DMS153 (cell line): ENCODE measurements around the gene HOXB4.

Source experiments
- DNase-seq: peaks from one replicate; lab custom pipeline; 2025; lab: John Stamatoyannopoulos, UW

Gene HOXB4

DNA sequence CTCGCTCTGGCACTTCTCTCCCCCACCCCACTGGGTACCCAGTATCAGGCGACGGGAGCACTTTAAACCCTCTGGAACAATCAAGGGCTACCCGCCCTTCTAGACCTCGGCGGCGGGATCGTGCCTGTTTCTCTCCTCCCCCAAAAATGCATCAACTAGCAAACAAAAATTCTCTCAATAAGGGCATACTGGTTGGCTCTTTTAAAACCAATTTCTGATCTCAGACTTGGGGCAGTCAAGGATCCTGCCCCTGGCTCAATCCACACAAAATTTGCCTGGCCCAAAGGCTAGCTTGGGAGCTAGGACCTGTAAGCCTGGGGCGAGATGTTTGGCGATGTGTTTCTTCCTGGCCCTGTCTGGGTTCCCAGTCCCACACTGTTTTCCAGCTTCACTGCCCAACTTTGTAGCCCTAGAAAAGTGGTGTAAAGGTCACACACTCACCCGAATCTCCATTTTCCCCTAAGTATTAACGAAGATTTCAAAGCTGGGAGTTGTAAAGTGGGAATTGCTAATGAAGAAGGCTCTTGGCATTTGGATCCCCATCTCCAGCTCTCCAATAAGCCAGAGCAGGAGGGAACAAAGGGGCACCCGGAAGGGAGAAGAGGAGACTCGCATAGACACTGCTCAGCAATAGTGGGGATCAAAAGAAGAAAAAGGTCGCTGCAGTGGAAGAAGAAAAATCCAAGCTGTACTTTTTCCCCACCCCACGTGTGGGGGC lies 18.9 kb downstream of the HOXB4 start:
- DNase-seq = no peak

DNA sequence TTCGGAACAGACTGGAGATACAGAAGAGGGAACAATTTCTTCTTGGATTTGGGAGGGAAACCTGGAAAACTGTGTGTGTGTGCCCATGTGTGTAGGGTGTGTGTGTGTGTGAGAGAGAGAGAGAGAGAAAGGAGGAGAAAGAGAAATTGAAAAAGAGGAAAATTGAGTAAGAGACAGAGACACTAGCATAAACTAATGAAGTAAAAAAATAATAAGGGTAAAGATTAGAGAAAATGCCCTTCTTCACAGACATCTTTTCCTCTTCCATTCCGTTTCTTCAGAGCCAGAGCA lies 19.4 kb downstream of the HOXB4 start:
- no peak for DNase-seq

DNA sequence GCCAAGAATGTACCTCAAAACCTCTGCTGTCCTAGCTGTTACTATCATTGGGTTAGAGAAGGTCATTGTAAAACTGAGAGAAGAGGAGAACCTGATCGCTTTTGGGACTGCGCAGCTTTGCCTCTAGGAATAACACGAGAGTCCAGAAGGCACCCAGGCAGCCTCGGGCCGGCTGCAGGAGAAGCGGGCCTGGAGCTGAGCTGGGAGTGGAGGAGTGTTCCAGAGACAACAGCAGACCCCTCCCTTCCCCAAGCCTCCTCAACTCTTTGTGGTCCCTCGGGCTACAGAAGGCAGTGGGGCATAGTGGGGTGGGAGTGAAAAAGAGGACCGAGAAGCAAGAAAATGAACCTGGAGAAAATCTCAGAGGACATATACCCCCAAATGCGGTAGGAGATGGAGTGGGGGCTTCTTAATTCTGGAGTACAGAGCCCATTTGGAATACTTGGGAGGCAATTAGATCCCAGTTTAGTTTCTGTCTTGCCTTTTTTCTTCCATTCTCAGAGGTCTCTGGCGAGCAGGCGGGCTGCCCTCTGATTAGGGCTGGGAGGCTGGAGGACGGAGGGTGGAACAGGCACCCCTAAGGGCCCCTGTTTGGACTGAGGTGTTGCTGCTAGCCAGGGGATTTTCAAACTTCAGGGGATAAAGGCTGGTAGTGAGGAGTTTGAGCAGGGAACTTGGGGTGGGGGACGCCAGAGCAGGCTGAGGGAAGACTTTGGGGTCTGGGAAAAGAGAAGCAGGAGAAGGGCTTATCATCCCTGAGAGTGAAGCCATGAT lies 19.9 kb downstream of the HOXB4 start:
- DNase-seq = no peak

DNA sequence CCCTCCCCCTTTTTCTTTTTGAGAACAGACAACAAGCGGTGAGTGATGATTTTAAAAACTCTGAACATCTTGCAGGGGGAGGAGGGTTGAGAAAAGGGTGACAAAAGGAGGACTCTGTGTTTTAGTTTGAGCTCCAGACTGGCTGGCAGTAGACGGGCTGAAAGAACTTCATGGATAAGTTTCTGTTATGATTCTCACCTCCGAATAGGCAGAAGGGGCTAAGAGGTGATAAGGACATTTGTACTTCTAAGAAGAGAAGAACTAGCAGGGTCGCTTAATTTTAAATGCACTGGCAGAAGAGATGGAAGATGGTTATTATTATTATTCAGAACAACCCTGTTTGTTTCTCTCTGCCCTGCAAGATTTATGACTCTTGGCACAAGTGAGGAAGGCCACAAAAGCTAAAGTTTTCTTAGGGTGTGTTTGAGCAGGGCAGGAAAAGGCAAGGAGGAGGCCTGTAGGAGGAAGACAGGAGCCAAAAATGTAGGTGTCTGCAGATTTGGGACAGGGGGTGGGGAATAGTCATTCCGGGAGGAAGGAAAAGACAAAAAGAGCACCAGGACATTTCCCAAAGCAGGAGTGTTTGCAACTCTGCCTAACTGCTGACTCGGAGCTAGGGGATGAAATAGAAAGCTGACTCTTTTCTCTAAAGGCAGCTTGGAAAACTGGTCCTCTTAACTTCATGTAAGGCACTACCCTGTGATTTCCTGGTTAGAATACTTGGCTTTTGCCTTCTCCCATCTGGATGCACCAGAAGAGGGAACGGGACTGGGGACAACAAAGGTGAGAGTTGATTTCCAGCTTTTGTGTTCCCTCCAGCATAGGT lies 21.4 kb downstream of the HOXB4 start:
- DNase-seq = no peak

DNA sequence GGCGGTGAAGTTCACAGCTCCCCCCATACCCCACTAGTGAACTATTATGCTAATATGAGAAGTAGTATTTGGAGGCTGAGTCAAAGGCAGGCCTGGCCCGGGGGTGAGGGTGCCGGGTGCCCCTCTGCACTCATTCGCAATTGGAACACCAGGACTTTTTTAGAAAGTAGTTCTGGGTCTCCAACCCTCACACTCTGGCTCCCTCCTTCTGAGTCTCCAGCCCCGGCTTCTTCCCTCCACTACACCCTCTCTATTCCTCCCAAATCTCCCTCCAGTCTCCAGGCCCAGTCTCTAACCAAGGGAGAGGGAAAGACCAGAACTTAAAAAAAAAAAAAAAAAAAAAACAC lies 21.9 kb downstream of the HOXB4 start:
- DNase-seq = no peak

DNA sequence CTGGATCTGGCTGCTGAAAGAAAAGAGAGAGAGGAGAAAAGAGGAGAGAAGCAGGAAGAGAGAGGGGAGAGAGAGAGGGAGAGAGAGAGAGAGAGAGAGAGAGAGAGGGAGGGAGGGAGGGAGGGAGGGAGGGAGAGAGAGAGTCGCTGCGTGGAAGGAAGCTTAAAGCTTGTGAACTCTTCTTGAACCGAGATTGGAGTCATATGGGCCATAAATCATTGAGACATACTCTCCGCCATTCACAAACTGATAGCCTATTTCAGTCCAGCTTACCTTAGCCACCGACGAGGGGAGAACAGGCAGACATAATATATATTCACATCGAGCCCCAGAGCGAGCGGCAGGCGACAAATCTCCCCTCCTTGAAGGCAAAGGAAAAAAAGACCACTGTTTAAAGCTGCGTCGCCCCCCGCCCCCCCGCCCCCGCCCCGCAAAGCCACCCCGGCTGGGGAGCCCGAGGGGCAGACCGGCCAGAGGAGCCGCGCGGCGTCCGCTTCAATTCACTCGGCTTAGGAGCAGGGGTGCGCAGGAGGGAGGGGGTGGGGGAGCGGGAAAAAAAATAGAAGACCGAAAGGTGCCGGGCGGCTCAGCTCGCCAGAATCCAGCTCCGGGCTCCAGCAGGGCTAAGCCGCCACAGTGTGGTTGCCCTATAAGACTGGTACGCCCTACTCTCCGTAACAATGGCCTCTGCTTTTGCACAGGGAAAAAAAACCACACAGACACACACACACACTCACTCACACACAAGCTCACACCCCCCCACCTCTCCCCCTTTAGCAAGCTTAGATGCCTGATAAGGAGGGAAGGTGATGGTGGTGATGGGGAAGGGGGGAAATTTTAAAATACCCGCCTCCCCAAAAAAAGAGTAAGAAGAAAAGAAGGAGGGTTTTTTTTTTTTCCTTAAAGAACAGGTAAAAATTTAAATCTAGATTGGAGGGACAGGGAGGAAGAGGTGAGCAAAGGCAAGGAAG lies 22.6 kb downstream of the HOXB4 start:
- peak; percentile 54 for DNase-seq

DNA sequence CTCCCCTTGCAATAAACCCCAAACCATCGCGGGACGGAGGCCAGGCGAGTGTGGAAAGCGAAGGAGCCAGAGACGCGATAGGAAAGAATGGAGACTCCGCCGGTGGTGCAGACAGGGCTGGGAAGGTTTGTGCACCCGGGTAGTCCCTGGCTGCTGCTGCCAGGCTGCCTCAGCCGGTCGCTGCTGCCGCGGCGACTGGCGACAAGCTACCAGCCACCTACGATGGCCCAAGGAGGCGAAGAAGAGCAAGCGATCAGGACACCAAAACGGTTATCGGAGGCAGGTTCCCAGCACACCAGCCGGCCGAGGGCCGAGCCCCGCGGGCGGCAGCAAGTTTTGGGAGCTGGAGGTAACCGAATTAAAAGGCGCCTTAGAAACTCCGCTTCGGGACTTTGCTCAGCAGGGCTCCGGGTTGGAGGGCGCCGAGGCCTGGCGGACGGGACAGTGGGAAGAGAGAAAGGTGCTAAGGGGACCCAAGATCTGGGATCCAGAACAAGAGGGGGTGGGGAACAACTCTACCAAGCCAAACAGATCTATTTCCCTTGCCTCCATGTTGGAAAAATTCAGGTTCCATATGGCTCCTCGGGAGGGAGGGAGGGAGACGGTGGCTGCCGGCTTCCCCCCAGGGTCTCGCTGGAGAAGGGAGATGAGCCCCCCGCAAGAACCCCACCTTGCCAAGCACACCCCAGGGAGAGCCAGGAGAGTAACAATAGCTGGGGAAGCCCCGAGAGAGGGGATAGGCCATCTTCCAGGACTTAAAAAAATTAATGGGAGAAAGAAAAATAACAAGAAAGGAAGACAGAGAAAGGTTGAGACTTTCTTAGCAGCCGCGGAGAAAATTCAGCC lies 23.5 kb downstream of the HOXB4 start:
- DNase-seq = no peak

DNA sequence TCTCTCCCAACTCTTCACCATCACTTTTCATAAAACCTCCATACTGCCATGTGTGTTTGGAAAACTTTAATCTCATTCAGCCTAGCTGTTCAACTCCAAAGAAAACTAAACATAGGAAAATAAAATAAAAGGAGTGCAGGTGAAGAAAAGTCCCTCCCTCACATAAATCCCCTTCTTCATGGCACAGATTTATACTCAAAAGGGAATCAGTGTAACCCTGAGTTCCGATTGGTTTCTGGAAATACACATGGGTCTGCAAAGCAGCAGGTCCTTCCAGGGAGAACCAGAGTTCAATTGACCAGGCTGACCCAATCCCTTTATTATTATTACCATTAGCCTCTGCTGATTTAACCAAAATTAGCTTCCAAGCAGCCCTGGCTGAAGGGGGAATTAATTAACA lies 24.3 kb downstream of the HOXB4 start:
- no peak for DNase-seq

DNA sequence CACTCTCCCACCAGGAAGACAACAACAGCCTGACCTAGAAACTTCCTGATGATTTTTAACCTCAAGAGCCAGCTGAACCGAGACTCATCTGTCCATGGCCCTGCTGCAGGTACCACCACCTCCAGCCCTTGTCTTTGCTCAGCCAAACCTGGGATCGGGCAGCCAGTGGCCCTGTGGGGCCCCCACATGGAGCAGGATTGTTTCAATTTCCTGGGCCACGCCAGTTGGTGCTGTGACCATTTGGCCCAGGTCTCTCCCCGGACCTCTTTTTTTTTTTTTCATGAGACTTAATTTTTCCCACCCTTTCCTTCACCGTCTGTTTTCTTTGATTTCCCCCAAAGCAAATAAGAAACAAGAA lies 25.0 kb downstream of the HOXB4 start:
- DNase-seq = no peak

DNA sequence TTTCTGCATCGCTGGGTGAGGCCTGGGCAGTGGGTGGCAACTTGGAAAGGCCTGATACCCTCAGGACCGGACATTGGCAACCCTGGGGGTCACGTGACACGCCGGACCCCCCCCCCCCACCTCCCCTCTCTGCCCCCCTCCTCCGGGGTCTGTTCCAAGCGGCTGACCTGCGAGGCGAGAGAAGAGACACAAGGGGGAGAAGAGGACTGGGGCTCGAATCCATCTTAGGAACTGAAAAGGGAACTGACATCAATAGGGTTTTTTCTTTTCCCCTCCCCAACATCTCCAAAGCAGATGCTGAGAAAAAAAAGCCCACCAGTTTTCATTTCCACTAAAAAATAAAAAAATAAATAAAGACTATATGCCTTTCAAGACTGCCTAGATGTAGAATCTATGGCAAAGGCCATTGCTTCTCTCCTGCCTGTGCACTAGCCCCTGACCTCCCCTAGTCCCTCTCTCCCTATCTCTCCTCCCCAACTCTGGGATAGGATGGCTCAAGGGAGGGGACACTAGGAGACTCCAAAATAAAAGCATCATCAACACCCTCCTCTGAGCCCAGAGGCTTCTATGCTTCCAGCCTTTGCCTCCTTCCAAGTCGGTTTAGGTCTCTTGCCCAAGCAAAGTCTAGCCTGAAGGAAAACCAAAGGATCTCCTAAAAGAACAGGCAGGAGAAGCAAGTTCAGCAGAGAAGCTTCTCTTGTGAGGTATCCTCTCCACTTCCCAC lies 25.5 kb downstream of the HOXB4 start:
- peak; percentile 30 for DNase-seq

DNA sequence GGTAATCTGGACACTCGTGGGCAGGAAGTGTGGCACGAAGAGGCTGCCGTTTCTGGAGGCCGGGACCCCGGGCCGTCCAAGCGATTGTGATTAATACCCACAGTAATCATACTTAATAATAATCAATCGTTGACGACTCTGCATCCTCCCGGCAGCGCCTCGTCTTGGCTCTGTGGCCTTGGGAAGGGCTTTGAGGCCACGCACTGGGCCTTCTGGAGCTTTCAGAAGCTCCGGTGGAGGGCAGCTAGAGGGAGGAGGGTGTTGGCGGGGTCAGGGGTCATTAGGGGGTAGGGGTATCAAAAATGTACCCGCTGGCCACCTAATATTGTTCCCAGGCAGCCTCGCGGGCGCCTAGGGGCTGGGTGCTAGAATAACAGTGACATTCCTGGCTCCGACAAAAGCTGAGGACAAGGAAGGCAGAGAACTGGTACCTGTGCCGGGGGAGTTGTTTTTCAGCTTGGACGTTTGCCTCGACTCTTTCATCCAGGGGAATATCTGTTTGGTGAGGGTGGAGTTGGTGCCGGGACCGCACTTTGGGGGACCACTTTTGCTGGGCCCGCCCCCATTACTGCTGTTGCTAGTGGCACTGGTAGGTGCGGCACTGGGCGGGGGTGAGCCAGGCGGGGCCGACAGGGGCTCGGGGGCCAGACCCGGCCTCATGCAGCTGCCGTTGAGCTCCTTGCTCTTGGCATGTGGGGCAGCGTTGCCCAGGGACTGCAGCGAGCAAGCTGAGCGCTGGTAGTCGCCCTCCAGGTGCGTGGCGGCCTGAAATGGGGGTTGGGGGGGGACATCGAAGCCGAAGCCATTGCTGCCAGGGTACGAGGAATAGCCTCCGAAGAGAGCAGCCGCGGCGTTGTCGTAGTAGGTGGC lies 26.3 kb downstream of the HOXB4 start:
- DNase-seq = no peak

DNA sequence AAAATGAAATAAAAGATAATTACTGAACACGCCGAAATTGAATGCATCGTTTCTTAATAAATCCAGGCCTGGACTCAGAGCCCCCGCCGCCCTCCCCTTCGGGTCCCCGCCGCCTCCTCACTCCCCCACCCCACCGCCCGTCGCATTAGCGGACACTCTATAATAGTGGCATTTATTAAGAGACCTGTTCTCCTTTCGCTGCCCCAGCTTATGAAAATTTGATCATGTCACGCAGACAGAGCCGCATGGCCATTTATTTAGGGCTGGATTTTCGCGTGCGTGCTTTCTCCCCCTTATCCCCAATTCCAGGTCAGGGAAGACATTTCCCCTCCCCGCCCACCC lies 27.0 kb downstream of the HOXB4 start:
- no peak for DNase-seq

DNA sequence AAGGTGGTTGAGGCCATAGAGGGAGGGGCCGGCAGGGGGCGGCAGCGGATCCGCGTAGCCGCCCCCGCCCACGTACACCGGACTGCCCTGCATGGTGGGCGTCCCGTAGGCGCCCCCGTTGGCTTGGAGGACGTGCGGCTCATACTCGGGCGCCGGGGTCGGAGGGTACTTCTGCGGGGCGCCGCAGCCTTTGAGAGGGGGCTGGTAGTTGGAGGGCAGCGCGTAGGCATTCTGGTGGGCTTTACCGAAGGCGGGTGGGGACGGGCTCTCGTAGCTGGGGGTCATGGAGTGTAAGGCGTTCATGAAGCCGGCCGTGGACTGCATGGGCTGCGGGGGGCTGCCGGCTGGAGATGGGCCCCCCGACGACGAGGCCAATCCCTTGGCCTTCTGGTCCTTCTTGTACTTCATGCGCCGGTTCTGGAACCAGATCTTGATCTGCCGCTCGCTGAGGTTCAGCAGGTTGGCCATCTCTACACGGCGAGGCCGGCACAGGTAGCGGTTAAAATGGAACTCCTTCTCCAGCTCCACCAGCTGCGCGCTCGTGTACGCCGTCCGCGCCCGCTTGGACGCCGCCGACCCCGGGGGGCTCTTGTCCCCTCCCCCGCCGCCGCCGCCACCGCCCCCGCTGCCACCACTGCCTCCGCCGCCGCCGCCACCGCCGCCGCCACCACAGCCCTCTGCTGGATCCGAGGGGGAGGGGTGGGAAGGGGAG lies 27.5 kb downstream of the HOXB4 start:
- no peak for DNase-seq

DNA sequence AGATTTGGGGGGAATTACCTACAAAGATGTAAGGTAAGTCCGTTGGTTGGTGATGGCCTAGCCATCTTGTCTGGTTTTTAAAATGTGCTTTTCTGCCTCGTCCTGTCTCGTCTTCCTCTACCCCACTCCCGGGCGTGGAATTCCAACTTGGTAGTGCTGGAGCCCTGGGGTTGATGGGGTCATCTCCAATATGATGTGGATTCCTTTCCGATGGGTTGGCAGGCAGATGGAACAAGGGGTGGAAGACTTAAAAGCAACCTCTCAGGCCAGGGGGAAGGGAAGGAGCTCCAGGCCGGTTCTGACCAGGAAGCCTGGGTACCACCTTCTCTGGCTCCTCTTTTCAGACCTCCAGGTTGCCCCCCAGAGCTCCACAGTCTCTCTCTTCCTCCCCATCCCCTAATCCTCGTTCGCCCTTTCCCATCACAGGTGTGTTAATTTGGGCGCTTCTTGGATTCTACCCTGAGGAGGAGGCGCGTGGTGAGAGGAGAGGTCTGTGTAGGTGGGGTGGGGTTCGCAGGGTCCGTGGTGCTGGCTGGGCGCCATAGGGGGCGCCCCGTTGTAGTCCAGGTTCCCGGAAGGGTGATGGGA lies 28.1 kb downstream of the HOXB4 start:
- DNase-seq = no peak

DNA sequence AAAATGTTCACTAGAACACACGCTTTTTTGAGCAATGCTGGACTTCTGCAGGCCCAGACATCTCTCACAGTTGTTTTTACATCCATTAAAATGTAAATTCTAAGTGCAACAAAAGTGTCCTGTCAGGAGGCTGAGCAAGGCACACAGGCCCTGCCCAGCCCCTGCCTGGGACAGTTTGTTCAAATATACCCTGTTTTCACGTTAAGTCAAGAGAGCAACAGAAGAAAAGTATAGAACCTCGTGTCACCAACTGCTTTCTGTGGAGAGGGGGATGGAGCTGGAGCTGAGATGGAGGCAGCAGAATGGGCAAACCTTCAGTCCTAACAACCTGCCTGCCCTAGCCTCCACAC lies 28.9 kb downstream of the HOXB4 start:
- no peak for DNase-seq

DNA sequence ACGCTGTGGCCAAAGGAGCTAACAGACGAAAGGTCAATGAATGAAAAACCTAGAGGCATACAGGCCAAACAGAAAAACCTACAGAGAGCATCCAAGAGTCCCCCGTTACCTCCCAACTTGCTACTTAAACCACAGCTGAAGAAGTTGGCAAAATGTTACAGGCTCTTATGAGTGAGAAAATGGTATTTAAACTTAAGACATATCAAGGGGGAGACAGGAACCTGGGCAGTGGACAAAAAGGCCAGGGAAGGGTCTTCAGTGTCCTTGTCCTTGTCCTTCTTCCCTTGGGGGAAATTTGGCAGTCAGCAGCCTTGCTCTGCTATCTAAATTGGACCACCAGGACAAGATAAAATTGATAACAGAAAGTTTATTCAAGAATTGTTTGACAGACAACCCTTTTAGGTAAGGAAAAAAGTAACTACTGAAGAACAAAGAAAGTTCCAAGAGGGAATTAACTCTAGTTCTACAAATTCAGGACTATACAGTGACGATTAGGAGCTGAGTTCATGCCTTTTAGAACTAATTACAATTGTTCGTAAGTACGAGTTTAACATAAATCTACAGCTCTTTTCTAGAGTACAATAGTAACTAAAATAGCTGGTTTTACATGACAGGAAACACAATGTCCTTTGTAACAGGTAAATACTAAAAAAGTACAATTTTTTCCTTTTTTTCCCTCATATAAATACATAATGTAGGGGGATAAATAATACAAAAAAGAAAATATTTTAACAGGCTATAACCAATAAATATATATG lies 29.4 kb downstream of the HOXB4 start:
- DNase-seq = no peak

DNA sequence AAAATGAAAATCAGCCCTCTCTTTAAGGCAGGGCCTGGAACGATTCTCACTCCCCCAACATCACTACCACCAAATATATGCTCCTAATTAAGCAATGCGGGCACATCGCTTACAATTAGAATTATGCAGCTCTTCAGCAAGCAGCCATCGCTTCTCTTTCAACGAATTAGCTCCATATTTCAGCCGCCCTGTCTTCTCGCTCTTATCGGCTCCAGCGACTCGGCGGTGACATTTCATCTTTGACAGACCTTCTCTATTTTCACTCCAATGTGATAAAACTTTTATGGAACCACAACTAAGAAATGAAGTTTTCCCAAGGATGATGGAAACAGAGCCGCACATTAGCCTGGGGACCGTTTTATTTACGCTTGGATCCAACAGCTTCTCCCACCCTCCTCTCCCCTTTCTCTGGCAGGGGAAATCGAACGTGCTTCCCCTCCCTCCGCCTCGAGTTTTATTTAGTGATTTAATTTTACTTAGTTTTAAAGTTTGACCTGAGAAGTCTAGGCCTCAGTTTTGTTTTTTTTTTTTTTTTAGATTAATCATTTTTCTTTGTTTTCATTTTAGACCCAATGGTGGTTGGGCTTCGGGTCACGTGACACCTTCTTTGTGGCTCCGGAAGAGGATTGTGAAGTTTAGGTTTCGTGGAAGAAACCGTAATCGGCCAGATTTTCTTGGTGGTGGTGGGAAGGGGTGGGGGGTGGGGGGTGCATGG lies 30.2 kb downstream of the HOXB4 start:
- no peak for DNase-seq
